HL-60 (cell line): Measurements from ENCODE around the gene CEP128.
"Not testable (repeated sequence)": the region's sequence is repeated elsewhere in the genome, so short reads cannot be mapped to it uniquely, and the experiment has no call there.

Source experiments
- POLR2AphosphoS5 ChIP-seq: IDR thresholded peaks from 2 replicates; pipeline ENCODE4 v1.6.1; 2012; ENCODE audit warnings: low read depth
- SPI1 ChIP-seq: IDR thresholded peaks from 2 replicates; pipeline ENCODE4 v1.6.1; 2012; ENCODE audit warnings: low read depth, mild to moderate bottlenecking, borderline replicate concordance
- TF ChIP-seq, protein P1 (sequence below): IDR thresholded peaks from one replicate; pipeline ENCODE4 v1.5.1; 2011; ENCODE audit warnings: low read length, control low read depth, inconsistent platforms; ENCODE audit not compliant: insufficient read depth
- TF ChIP-seq, protein P2 (sequence below): IDR thresholded peaks from 2 replicates; pipeline ENCODE4 v1.6.1; 2012; ENCODE audit warnings: low read depth; ENCODE audit not compliant: insufficient replicate concordance

DNA sequence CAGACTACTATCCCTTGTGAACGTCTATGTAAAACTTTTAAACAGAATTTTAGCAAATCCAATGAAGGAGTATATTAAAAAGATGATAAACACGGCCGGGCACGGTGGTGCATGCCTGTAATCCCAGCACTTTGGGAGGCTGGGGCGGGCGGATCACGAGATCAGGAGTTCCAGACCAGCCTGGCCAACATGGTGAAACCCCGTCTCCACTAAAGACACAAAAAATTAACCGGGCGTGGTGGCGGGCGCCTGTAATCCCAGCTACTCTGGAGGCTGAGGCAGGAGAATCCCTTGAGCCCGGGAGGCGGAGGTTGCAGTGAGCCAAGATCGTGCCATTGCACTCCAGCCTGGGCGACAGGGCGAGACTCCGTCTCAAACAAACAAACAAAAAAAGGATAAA lies 11.7 kb upstream of the CEP128 start:
- TF ChIP-seq POLR2AphosphoS5, SPI1: not testable (repeated sequence)
- TF ChIP-seq, protein P1, sequence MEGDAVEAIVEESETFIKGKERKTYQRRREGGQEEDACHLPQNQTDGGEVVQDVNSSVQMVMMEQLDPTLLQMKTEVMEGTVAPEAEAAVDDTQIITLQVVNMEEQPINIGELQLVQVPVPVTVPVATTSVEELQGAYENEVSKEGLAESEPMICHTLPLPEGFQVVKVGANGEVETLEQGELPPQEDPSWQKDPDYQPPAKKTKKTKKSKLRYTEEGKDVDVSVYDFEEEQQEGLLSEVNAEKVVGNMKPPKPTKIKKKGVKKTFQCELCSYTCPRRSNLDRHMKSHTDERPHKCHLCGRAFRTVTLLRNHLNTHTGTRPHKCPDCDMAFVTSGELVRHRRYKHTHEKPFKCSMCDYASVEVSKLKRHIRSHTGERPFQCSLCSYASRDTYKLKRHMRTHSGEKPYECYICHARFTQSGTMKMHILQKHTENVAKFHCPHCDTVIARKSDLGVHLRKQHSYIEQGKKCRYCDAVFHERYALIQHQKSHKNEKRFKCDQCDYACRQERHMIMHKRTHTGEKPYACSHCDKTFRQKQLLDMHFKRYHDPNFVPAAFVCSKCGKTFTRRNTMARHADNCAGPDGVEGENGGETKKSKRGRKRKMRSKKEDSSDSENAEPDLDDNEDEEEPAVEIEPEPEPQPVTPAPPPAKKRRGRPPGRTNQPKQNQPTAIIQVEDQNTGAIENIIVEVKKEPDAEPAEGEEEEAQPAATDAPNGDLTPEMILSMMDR, result not testable (repeated sequence)
- TF ChIP-seq, protein P2, sequence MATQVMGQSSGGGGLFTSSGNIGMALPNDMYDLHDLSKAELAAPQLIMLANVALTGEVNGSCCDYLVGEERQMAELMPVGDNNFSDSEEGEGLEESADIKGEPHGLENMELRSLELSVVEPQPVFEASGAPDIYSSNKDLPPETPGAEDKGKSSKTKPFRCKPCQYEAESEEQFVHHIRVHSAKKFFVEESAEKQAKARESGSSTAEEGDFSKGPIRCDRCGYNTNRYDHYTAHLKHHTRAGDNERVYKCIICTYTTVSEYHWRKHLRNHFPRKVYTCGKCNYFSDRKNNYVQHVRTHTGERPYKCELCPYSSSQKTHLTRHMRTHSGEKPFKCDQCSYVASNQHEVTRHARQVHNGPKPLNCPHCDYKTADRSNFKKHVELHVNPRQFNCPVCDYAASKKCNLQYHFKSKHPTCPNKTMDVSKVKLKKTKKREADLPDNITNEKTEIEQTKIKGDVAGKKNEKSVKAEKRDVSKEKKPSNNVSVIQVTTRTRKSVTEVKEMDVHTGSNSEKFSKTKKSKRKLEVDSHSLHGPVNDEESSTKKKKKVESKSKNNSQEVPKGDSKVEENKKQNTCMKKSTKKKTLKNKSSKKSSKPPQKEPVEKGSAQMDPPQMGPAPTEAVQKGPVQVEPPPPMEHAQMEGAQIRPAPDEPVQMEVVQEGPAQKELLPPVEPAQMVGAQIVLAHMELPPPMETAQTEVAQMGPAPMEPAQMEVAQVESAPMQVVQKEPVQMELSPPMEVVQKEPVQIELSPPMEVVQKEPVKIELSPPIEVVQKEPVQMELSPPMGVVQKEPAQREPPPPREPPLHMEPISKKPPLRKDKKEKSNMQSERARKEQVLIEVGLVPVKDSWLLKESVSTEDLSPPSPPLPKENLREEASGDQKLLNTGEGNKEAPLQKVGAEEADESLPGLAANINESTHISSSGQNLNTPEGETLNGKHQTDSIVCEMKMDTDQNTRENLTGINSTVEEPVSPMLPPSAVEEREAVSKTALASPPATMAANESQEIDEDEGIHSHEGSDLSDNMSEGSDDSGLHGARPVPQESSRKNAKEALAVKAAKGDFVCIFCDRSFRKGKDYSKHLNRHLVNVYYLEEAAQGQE, result not testable (repeated sequence)
